DND-41 (cell line): ENCODE measurements around the gene PRDM2.

Experiments used
- CTCF ChIP-seq: IDR thresholded peaks from 2 replicates; pipeline ENCODE4 v1.5.1; 2012; ENCODE audit warnings: borderline replicate concordance, low read length, moderate library complexity, mild to moderate bottlenecking; ENCODE audit not compliant: poor library complexity, severe bottlenecking; ENCODE audit errors: extremely low read depth
- EZH2 ChIP-seq: IDR thresholded peaks from 3 replicates; pipeline ENCODE4 v1.6.1; 2012; ENCODE audit warnings: borderline replicate concordance, low read depth, mild to moderate bottlenecking, moderate library complexity, low read length, inconsistent platforms; ENCODE audit not compliant: severe bottlenecking

- TF ChIP-seq CTCF (no peak), EZH2 (no peak)
Observed at GRCh38 chr1:13808729-13809131, 108.7 kb downstream of the PRDM2 start.
